GM21723 (cell line): ENCODE results near the gene ANKRD12.

Experiments
- ATAC-seq: cut with Tn5 transposase; IDR thresholded peaks from one replicate; pipeline ENCODE4 v1.9.1; 2021; ENCODE audit warnings: mild to moderate bottlenecking, moderate library complexity; ENCODE audit not compliant: unreplicated experiment

The ANKRD12 gene

DNA sequence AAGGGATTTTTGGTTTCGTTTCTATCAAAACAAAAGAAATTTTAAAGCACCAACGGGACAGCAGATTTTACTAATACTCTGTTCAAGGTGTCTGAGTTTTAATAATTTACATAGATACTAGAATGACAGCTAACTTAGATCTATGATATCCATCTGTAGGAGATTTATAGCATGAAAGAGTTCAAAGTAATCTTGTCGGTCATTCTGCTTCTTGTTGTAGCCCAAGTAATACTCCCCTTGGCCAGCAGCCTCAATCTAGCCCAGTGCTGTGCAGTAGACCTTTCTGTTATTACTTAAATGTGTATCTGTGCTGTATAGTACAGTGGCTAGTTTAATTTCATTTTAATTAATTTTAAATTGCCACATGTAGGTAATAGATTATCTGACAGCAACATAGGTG is 44.7 kb downstream of the ANKRD12 start:
- no peak for ATAC-seq

DNA sequence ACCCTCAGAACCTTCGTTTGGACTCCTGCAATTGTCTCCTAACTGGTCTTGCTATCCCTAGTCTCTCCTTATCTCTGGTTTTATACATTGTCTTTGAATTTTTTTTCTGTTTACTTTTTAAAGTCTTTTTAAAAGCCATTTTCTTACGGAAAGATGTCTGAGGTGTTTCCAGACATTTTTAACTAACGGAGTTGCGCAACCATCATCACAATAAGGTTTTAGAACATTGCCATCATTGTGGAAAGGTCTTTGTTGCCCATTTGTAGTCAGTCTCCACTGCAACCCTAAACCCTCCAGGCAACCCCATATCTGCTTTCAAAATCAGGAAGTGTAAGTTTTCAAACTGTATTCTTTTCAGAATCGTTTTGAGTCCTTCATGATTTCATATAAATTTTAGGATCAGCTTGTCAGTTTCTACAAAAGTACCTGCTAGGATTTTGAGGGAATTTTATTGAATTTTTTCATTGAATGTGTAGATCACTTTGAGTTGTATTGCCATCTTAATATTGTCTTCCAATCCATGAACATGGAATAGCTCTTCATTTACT is 46.3 kb downstream of the ANKRD12 start:
- no peak for ATAC-seq

GRCh38 chr18:9184998-9185613 is 48.5 kb downstream of the ANKRD12 start:
- ATAC-seq: no peak

GRCh38 chr18:9188359-9189231 is 52.0 kb downstream of the ANKRD12 start:
- no peak for ATAC-seq

- ATAC-seq: no peak
These were observed 52.9 kb downstream of the ANKRD12 start for GRCh38 chr18:9189491-9189890.

DNA sequence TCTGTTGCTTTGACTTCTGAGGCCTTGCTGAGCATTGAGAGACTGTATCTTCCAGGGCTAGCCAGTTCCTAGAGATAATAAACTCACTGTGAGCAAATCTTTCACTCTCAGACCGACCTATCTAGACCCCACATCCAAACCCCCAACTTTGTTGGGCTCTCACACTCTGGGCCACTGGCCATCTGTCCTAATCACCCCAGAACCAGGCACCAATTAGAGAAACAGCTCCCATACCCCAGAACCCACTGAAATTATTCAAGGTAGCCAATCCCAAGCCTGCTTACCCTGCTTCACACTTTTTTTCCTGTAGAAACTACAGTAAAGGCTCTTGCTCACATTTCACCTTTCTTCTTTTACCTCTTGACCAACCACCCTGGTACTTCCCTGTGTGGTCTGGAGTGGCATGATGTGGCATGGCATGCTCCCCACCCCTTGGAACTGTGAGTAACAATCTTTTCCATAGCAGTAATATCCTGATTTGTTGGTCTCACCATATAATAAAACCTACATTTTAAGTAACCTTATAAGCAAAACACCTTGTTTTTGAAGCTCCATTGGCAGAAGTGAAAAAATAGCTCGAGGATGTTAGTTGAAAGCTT is 55.2 kb downstream of the ANKRD12 start:
- ATAC-seq: no peak

GRCh38 chr18:9193031-9193430 is 56.5 kb downstream of the ANKRD12 start:
- no peak for ATAC-seq

DNA sequence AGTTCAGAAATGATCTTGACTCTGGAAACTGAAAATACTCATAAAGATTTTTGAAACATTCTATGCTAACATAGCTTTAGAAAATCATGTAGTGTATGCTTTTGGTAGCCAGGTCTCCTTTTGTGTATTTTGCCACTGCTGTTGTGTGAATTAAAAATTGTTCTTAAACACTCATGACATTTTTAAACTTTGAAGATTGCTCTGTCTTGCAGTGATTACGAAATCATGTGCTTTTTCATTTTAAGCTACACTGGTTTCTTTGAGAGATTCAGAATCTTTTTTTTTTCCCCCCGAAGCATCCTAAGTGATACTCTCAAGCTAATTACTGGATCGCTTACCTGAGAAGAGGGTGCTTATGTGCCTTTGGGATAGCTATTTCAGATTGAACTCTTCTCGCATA is 60.0 kb downstream of the ANKRD12 start:
- ATAC-seq: no peak

DNA sequence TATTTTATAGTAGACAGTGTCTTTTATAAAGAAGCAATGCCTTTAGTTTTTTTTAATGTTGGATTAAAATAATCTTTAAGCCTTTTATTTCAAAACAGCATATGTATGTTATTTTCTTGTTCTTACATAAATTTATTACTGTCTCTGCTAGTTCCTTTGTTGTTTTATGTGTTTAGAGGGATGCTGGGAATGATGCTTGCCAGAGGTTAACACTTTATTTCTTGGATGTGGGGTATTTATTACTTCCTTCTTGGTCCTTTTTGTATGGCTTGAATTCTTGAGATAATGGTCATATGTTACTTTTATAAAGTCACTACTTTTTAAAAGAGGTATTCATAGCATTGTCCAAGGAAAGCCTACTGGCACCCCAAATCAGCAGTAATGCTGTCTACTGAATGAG is 63.1 kb downstream of the ANKRD12 start:
- no peak for ATAC-seq

DNA sequence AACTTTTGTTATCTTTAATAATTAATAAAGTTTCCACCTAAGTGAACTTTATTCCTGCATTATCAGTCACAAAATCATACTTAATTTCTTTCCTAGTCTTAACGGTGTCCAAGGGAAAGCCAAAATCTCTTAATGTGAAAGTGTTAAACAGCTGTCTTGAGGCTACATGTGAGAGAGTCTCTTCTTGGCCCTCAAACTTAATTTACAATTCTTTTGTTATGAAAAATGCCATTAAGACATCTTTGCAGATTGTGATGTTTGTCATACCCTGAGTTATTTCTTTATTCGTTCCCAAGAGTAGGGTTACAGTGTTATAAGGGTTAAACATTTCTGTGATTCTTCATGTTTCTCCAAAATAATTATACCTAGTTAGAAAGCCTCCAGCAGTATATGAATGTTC is 64.6 kb downstream of the ANKRD12 start:
- no peak for ATAC-seq

- no peak for ATAC-seq
These were observed 68.1 kb downstream of the ANKRD12 start for GRCh38 chr18:9204659-9205058.

- ATAC-seq: no peak
These were observed 69.8 kb downstream of the ANKRD12 start for GRCh38 chr18:9206421-9206820.

DNA sequence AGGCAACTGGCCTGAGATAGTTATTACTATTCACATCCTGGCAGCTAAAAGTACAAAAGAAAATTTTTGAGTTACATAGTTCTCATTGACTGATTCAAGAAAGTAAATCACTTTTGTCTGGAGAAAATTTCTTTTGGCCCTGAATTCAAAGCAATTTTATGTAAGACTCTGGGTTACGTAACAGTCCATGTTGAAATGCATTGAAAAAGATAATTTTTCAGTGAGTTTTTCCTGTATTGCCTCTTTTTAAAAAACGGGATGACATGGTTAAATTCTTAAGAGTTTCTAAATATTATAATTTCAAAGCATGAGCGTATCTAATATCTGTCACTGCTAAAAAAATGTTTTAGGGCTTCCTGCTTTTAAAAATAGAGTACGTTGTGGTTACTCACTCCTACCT is 72.7 kb downstream of the ANKRD12 start:
- no peak for ATAC-seq

GRCh38 chr18:9210966-9211365 is 74.4 kb downstream of the ANKRD12 start:
- no peak for ATAC-seq

DNA sequence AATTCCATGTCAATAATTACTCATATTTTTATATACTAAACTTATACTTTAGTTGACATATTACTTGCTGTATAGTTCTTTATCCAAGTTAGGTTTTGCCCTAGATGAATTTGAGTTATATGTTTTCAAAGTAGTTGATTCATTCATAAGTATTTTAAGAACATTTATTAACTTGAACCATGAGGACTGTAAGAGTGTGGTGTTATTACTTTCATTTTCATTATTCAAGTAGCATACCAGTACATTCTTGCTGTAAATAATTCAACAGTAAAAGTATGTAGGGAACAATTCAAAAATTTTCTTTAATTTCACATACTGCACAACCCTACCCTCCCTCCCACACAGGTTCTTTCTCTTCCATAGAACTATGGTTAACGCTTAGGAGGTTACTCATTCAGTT is 75.4 kb downstream of the ANKRD12 start:
- ATAC-seq: no peak

GRCh38 chr18:9215221-9215933 is 78.8 kb downstream of the ANKRD12 start:
- ATAC-seq: no peak

- ATAC-seq: no peak
These were observed 79.9 kb downstream of the ANKRD12 start for GRCh38 chr18:9216459-9216858.

DNA sequence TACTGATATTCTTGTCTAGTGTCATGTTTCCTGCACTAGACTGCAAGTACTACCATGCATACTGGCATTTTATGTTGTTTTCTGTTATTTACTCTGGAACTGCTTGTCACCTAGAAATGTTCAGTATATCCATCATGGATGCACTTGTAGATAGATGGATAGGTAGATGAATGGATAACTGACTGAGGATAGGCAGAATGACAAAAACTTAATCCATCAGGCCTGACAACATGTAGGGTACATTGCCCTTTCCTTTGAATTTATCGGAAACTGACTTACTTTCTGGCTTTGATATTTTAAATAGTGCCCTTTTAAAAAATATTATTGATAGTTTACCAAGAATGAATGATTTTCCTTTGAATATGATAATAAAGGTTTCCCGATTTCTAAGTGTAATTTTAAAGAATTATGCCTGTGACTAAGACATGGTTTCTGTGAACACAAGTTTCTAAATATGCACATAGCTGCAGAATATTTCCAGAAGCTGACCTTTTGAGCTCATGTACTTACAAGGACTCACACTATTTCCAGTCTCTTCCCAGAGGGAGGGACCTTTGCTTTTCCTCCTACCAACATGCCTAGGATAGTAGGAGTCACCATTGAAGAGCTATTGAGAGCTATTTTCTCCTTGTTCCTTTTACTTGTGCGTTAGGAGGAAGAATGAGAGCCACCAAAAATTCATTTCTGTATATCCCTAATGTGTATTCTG is 81.3 kb downstream of the ANKRD12 start:
- no peak for ATAC-seq

GRCh38 chr18:9221040-9221439 is 84.5 kb downstream of the ANKRD12 start:
- ATAC-seq: no peak

GRCh38 chr18:9221661-9222060 is 85.1 kb downstream of the ANKRD12 start:
- ATAC-seq: no peak

GRCh38 chr18:9223356-9223755 is 86.8 kb downstream of the ANKRD12 start:
- ATAC-seq: no peak
